RPMI7951 (cell line): ENCODE measurements around the gene RNF212B. TPM values are rescaled to one million over a fixed set of nuclear protein-coding genes. Genes with fewer than 3 reads are reported as not detected.
A peak's percentile ranks its signal among the peaks of the same experiment; 100 is the strongest.
"Not testable (repeated sequence)": the region's sequence is repeated elsewhere in the genome, so short reads cannot be mapped to it uniquely, and the experiment has no call there.

Experiments used
- DNase-seq: peaks from one replicate; pipeline ENCODE4 v3.0.0-alpha.2; 2012; ENCODE audit warnings: low read depth
- total RNA-seq: library from RNA; depleted of rRNA; stranded (reverse); fragments of >200 nt; shearing (Covaris generic); gene quantifications from 2 replicates; pipeline ENCODE4 v1.2.3, GENCODE V29; 2014

RNF212B gene
- total RNA-seq, 1 experiment from 2014 or later = not detected

GRCh38 chr14:23243066-23243465, 5.3 kb downstream of the RNF212B start:
- no peak for DNase-seq

- DNase-seq = no peak
These were observed 7.5 kb downstream of the RNF212B start for GRCh38 chr14:23245282-23245681.

- DNase-seq = no peak
These were observed 10.9 kb downstream of the RNF212B start for GRCh38 chr14:23248601-23249000.

GRCh38 chr14:23249824-23250223, 12.1 kb downstream of the RNF212B start:
- no peak for DNase-seq

GRCh38 chr14:23252006-23252405, 14.3 kb downstream of the RNF212B start:
- no peak for DNase-seq

- DNase-seq = no peak
These were observed 14.9 kb downstream of the RNF212B start for GRCh38 chr14:23252420-23253333.

GRCh38 chr14:23258256-23258655, 20.5 kb downstream of the RNF212B start:
- no peak for DNase-seq

- DNase-seq = no peak
These were observed 21.7 kb downstream of the RNF212B start for GRCh38 chr14:23259426-23259825.

GRCh38 chr14:23260849-23261248, 23.1 kb downstream of the RNF212B start:
- not testable (repeated sequence) for DNase-seq

- no peak for DNase-seq
These were observed 31.5 kb downstream of the RNF212B start for GRCh38 chr14:23269193-23269592.

- no peak for DNase-seq
These were observed 37.7 kb downstream of the RNF212B start for GRCh38 chr14:23275412-23275811.

- DNase-seq = no peak
These were observed 39.5 kb downstream of the RNF212B start for GRCh38 chr14:23277189-23277588.

GRCh38 chr14:23277928-23278327, 40.2 kb downstream of the RNF212B start:
- peak; percentile 3 for DNase-seq

- no peak for DNase-seq
These were observed 43.5 kb downstream of the RNF212B start for GRCh38 chr14:23281247-23281646.

- peak; percentile 10 for DNase-seq
These were observed 47.2 kb downstream of the RNF212B start for GRCh38 chr14:23284654-23285529.

GRCh38 chr14:23285530-23286019, 47.8 kb downstream of the RNF212B start:
- DNase-seq = peak; percentile 8

- peak; percentile 98 for DNase-seq
These were observed 48.5 kb downstream of the RNF212B start, which contains the start of gene HOMEZ for GRCh38 chr14:23286020-23286901. Gene HOMEZ (minus strand): TSS chr14:23286132. CDS start chr14:23285952, 180 bp downstream.

GRCh38 chr14:23286902-23287479, 49.3 kb downstream of the RNF212B start:
- no peak for DNase-seq

GRCh38 chr14:23294734-23295561, 57.2 kb downstream of the RNF212B start:
- peak; percentile 49 for DNase-seq
